ENCODE results near the gene PEX16.

The PEX16 gene

GRCh38 chr11:45899086-45899447 is 18.6 kb downstream of the PEX16 start:
- no peak for DNase-seq (ENCODE audit: low read depth in 2 of 2)

GRCh38 chr11:45897556-45897955 is 20.1 kb downstream of the PEX16 start:
- DNase-seq (ENCODE audit: low read depth in 2 of 2), result no peak

GRCh38 chr11:45896422-45896984 is 21.2 kb downstream of the PEX16 start:
- DNase-seq (ENCODE audit: low read depth in 2 of 2), result no peak

GRCh38 chr11:45895553-45896259 is 22.0 kb downstream of the PEX16 start:
- no peak for DNase-seq (ENCODE audit: low read depth in 2 of 2)

- no peak for DNase-seq (ENCODE audit: low read depth in 2 of 2)
Measured at GRCh38 chr11:45894555-45895247, 23.0 kb downstream of the PEX16 start.

- no peak for DNase-seq (ENCODE audit: low read depth in 2 of 2)
Measured at GRCh38 chr11:45892856-45893255, 24.8 kb downstream of the PEX16 start.

- DNase-seq (ENCODE audit: low read depth in 2 of 2), result no peak
Measured at GRCh38 chr11:45890886-45891550, 26.7 kb downstream of the PEX16 start.

GRCh38 chr11:45889966-45890365 is 27.7 kb downstream of the PEX16 start:
- no peak for DNase-seq (ENCODE audit: low read depth in 2 of 2)

GRCh38 chr11:45889555-45889954 is 28.1 kb downstream of the PEX16 start:
- no peak for DNase-seq (ENCODE audit: low read depth in 2 of 2)

- DNase-seq (ENCODE audit: low read depth in 2 of 2), result no peak
Measured at GRCh38 chr11:45887587-45887986, 30.1 kb downstream of the PEX16 start.

- no peak for DNase-seq (ENCODE audit: low read depth in 2 of 2)
Measured at GRCh38 chr11:45886816-45887520, 30.7 kb downstream of the PEX16 start.

GRCh38 chr11:45885921-45886721 is 31.6 kb downstream of the PEX16 start:
- DNase-seq (ENCODE audit: low read depth in 2 of 2), result no peak

GRCh38 chr11:45885274-45885920 is 32.3 kb downstream of the PEX16 start, which contains the start of gene MAPK8IP1:
Gene MAPK8IP1, plus strand, starts transcription at chr11:45885651. Its CDS starts 170 bp downstream, at chr11:45885821.
- DNase-seq (ENCODE audit: low read depth in 2 of 2), result peak; percentile 29 to 31

GRCh38 chr11:45884596-45885185 is 33.0 kb downstream of the PEX16 start:
- no peak for DNase-seq (ENCODE audit: low read depth in 2 of 2)

GRCh38 chr11:45881708-45882368 is 35.8 kb downstream of the PEX16 start:
- no peak for DNase-seq (ENCODE audit: low read depth in 2 of 2)

- no peak for DNase-seq (ENCODE audit: low read depth in 2 of 2)
Measured at GRCh38 chr11:45880772-45881570, 36.7 kb downstream of the PEX16 start.

- DNase-seq (ENCODE audit: low read depth in 2 of 2), result no peak
Measured at GRCh38 chr11:45879803-45880686, 37.6 kb downstream of the PEX16 start.

- DNase-seq (ENCODE audit: low read depth in 2 of 2), result no peak
Measured at GRCh38 chr11:45877845-45878244, 39.8 kb downstream of the PEX16 start.

Data from activated CD4-positive, alpha-beta T cell treated with anti-CD3 and anti-CD28 coated beads for 24 hours (primary cell).